SW 1271 (cell line): ENCODE measurements around the gene FAM124A.

Experiments
- DNase-seq, 2 experiments: peaks; one replicate each; lab custom pipeline; 2025; lab: John Stamatoyannopoulos, UW

The FAM124A gene

GRCh38 chr13:51220706-51221105, 1.5 kb upstream of the FAM124A start:
- no peak for DNase-seq

- no peak for DNase-seq
Observed at GRCh38 chr13:51221108-51221507, 1.1 kb upstream of the FAM124A start.

GRCh38 chr13:51221674-51222036, 543 bp upstream of the FAM124A start:
- no peak for DNase-seq

GRCh38 chr13:51222686-51223559, 725 bp downstream of the FAM124A start:
- no peak for DNase-seq

GRCh38 chr13:51223560-51224270, 1.5 kb downstream of the FAM124A start:
- DNase-seq, result no peak

- no peak for DNase-seq
Observed at GRCh38 chr13:51225029-51225428, 2.8 kb downstream of the FAM124A start.

GRCh38 chr13:51227404-51227803, 5.2 kb downstream of the FAM124A start:
- no peak for DNase-seq

- DNase-seq, result no peak
Observed at GRCh38 chr13:51229101-51229719, 7.0 kb downstream of the FAM124A start.

- DNase-seq, result no peak
Observed at GRCh38 chr13:51229731-51230130, 7.5 kb downstream of the FAM124A start.

GRCh38 chr13:51230477-51231105, 8.4 kb downstream of the FAM124A start:
- no peak for DNase-seq

- no peak for DNase-seq
Observed at GRCh38 chr13:51231456-51231855, 9.3 kb downstream of the FAM124A start.

GRCh38 chr13:51232328-51232727, 10.1 kb downstream of the FAM124A start:
- no peak for DNase-seq

GRCh38 chr13:51233117-51233826, 11.1 kb downstream of the FAM124A start:
- no peak for DNase-seq

- no peak for DNase-seq
Observed at GRCh38 chr13:51234676-51235075, 12.5 kb downstream of the FAM124A start.

- no peak for DNase-seq
Observed at GRCh38 chr13:51235186-51235585, 13.0 kb downstream of the FAM124A start.

GRCh38 chr13:51235756-51236490, 13.7 kb downstream of the FAM124A start:
- DNase-seq, result no peak

- DNase-seq, result no peak
Observed at GRCh38 chr13:51236491-51236792, 14.2 kb downstream of the FAM124A start.

- DNase-seq, result no peak
Observed at GRCh38 chr13:51237386-51237785, 15.2 kb downstream of the FAM124A start.

GRCh38 chr13:51237887-51238286, 15.7 kb downstream of the FAM124A start:
- no peak for DNase-seq

- DNase-seq, result no peak
Observed at GRCh38 chr13:51240178-51240577, 18.0 kb downstream of the FAM124A start.

- DNase-seq, result no peak
Observed at GRCh38 chr13:51240958-51241357, 18.8 kb downstream of the FAM124A start.
